ENCODE results near the gene GPR141.

GPR141 gene

GRCh38 chr7:37660614-37661013, 23.0 kb upstream of the GPR141 start:
- H2BK120ac ChIP-seq (ENCODE audit: insufficient read depth, low read length, poor library complexity) = no peak overlapping the region
- no peak overlapping the region for H2AFZ ChIP-seq (ENCODE audit: insufficient read depth, low read length, poor library complexity)
- H3K14ac ChIP-seq (ENCODE audit: low read length) = no peak overlapping the region
- H3K23ac ChIP-seq (ENCODE audit: low read length) = no peak overlapping the region
- H3K4me2 ChIP-seq (ENCODE audit: low read length) = no peak overlapping the region
- H3K4ac ChIP-seq (ENCODE audit: low read depth, low read length) = no peak overlapping the region
- no peak overlapping the region for H2BK5ac ChIP-seq (ENCODE audit: low read depth, low read length, poor library complexity)
- no peak overlapping the region for H3K9ac ChIP-seq (ENCODE audit: low read length)
- no peak overlapping the region for H2AK5ac ChIP-seq (ENCODE audit: low read length)
- no peaks in the 10 kb centered on the region for H3K79me2 ChIP-seq (ENCODE audit: control insufficient read depth, insufficient read depth, low read length, poor library complexity)
- peak; percentile 31 to 62 for DNase-seq
- no peaks in the 10 kb centered on the region for H3K9me3 ChIP-seq (ENCODE audit: insufficient read depth, low read depth, low read length)
- H3K79me1 ChIP-seq (ENCODE audit: low read length) = no peaks in the 10 kb centered on the region
- H3K27ac ChIP-seq (ENCODE audit: low read depth, low read length) = no peak overlapping the region
- H3K27me3 ChIP-seq (ENCODE audit: insufficient read depth, low read length) = no peaks in the 10 kb centered on the region
- WGBS (ENCODE audit: extremely low coverage, insufficient coverage, insufficient read length) = no CpG with 5 or more reads among the region's 4 CpGs
- no peak overlapping the region for H4K12ac ChIP-seq (ENCODE audit: low read depth, low read length)
- no peak overlapping the region for H2BK12ac ChIP-seq (ENCODE audit: low read length)
- H3K4me3 ChIP-seq (ENCODE audit: low read depth, low read length) = no peak overlapping the region
- H3K4me1 ChIP-seq (ENCODE audit: control insufficient read depth in 1 of 2, insufficient read depth in 2 of 2, low read length in 2 of 2) = peaks cover 0 to 5% of the 10 kb centered on the region in 2 experiments
- H4K91ac ChIP-seq (ENCODE audit: low read depth, low read length) = no peak overlapping the region
- no peak overlapping the region for H3K18ac ChIP-seq (ENCODE audit: low read length)
- no peaks in the 10 kb centered on the region for H3K36me3 ChIP-seq (ENCODE audit: control insufficient read depth in 1 of 2, insufficient read depth in 2 of 2, low read length in 2 of 2)
- H4K8ac ChIP-seq (ENCODE audit: low read depth, low read length) = no peak overlapping the region

GRCh38 chr7:37663693-37664092, 19.9 kb upstream of the GPR141 start:
- H3K36me3 ChIP-seq (ENCODE audit: control insufficient read depth in 1 of 2, insufficient read depth in 2 of 2, low read length in 2 of 2) = no peaks in the 10 kb centered on the region
- H3K4me1 ChIP-seq (ENCODE audit: control insufficient read depth in 1 of 2, insufficient read depth in 2 of 2, low read length in 2 of 2) = peaks cover 0 to 5% of the 10 kb centered on the region in 2 experiments
- no peak overlapping the region for H3K27ac ChIP-seq (ENCODE audit: low read depth, low read length)
- DNase-seq = no peak
- H2BK12ac ChIP-seq (ENCODE audit: low read length) = no peak overlapping the region
- WGBS (ENCODE audit: extremely low coverage, insufficient coverage, insufficient read length) = no CpG with 5 or more reads among the region's 4 CpGs
- no peak overlapping the region for H3K18ac ChIP-seq (ENCODE audit: low read length)
- H2AK5ac ChIP-seq (ENCODE audit: low read length) = no peak overlapping the region
- no peak overlapping the region for H3K4me2 ChIP-seq (ENCODE audit: low read length)
- no peak overlapping the region for H3K9ac ChIP-seq (ENCODE audit: low read length)
- H4K12ac ChIP-seq (ENCODE audit: low read depth, low read length) = no peak overlapping the region
- no peaks in the 10 kb centered on the region for H3K79me2 ChIP-seq (ENCODE audit: control insufficient read depth, insufficient read depth, low read length, poor library complexity)
- H2AFZ ChIP-seq (ENCODE audit: insufficient read depth, low read length, poor library complexity) = no peak overlapping the region
- no peak overlapping the region for H3K4ac ChIP-seq (ENCODE audit: low read depth, low read length)
- H4K91ac ChIP-seq (ENCODE audit: low read depth, low read length) = no peak overlapping the region
- no peak overlapping the region for H2BK120ac ChIP-seq (ENCODE audit: insufficient read depth, low read length, poor library complexity)
- H3K9me3 ChIP-seq (ENCODE audit: insufficient read depth, low read depth, low read length) = no peaks in the 10 kb centered on the region
- H3K14ac ChIP-seq (ENCODE audit: low read length) = no peak overlapping the region
- H3K4me3 ChIP-seq (ENCODE audit: low read depth, low read length) = no peak overlapping the region
- H2BK5ac ChIP-seq (ENCODE audit: low read depth, low read length, poor library complexity) = no peak overlapping the region
- no peaks in the 10 kb centered on the region for H3K79me1 ChIP-seq (ENCODE audit: low read length)
- no peak overlapping the region for H3K23ac ChIP-seq (ENCODE audit: low read length)
- H4K8ac ChIP-seq (ENCODE audit: low read depth, low read length) = no peak overlapping the region
- no peaks in the 10 kb centered on the region for H3K27me3 ChIP-seq (ENCODE audit: insufficient read depth, low read length)

- no peak overlapping the region for H3K4ac ChIP-seq (ENCODE audit: low read depth, low read length)
- no peak overlapping the region for H2BK5ac ChIP-seq (ENCODE audit: low read depth, low read length, poor library complexity)
- H4K91ac ChIP-seq (ENCODE audit: low read depth, low read length) = no peak overlapping the region
- no peak overlapping the region for H3K4me3 ChIP-seq (ENCODE audit: low read depth, low read length)
- no peaks in the 10 kb centered on the region for H3K79me1 ChIP-seq (ENCODE audit: low read length)
- no peak overlapping the region for H3K14ac ChIP-seq (ENCODE audit: low read length)
- H3K23ac ChIP-seq (ENCODE audit: low read length) = no peak overlapping the region
- H2AFZ ChIP-seq (ENCODE audit: insufficient read depth, low read length, poor library complexity) = no peak overlapping the region
- H2BK120ac ChIP-seq (ENCODE audit: insufficient read depth, low read length, poor library complexity) = no peak overlapping the region
- H3K9me3 ChIP-seq (ENCODE audit: insufficient read depth, low read depth, low read length) = no peaks in the 10 kb centered on the region
- no peak overlapping the region for H3K4me2 ChIP-seq (ENCODE audit: low read length)
- DNase-seq = no peak
- no peak overlapping the region for H2BK12ac ChIP-seq (ENCODE audit: low read length)
- peaks cover 0 to 3% of the 10 kb centered on the region in 2 experiments for H3K4me1 ChIP-seq (ENCODE audit: control insufficient read depth in 1 of 2, insufficient read depth in 2 of 2, low read length in 2 of 2)
- no peaks in the 10 kb centered on the region for H3K27me3 ChIP-seq (ENCODE audit: insufficient read depth, low read length)
- H3K36me3 ChIP-seq (ENCODE audit: control insufficient read depth in 1 of 2, insufficient read depth in 2 of 2, low read length in 2 of 2) = no peaks in the 10 kb centered on the region
- no CpG with 5 or more reads among the region's 6 CpGs for WGBS (ENCODE audit: extremely low coverage, insufficient coverage, insufficient read length)
- H4K12ac ChIP-seq (ENCODE audit: low read depth, low read length) = no peak overlapping the region
- H3K27ac ChIP-seq (ENCODE audit: low read depth, low read length) = no peak overlapping the region
- no peak overlapping the region for H2AK5ac ChIP-seq (ENCODE audit: low read length)
- no peak overlapping the region for H3K9ac ChIP-seq (ENCODE audit: low read length)
- H3K18ac ChIP-seq (ENCODE audit: low read length) = no peak overlapping the region
- H4K8ac ChIP-seq (ENCODE audit: low read depth, low read length) = no peak overlapping the region
- H3K79me2 ChIP-seq (ENCODE audit: control insufficient read depth, insufficient read depth, low read length, poor library complexity) = no peaks in the 10 kb centered on the region
Observed at GRCh38 chr7:37665352-37666022, 18.1 kb upstream of the GPR141 start.

- H2BK5ac ChIP-seq (ENCODE audit: low read depth, low read length, poor library complexity) = no peak overlapping the region
- H3K36me3 ChIP-seq (ENCODE audit: control insufficient read depth in 1 of 2, insufficient read depth in 2 of 2, low read length in 2 of 2) = no peaks in the 10 kb centered on the region
- H3K18ac ChIP-seq (ENCODE audit: low read length) = no peak overlapping the region
- H2AK5ac ChIP-seq (ENCODE audit: low read length) = no peak overlapping the region
- H3K9ac ChIP-seq (ENCODE audit: low read length) = no peak overlapping the region
- no peak overlapping the region for H2BK120ac ChIP-seq (ENCODE audit: insufficient read depth, low read length, poor library complexity)
- no peaks in the 10 kb centered on the region for H3K79me1 ChIP-seq (ENCODE audit: low read length)
- no peak overlapping the region for H3K23ac ChIP-seq (ENCODE audit: low read length)
- no peak overlapping the region for H4K12ac ChIP-seq (ENCODE audit: low read depth, low read length)
- H4K8ac ChIP-seq (ENCODE audit: low read depth, low read length) = no peak overlapping the region
- WGBS (ENCODE audit: extremely low coverage, insufficient coverage, insufficient read length) = no CpG with 5 or more reads among the region's 8 CpGs
- no peak overlapping the region for H2BK12ac ChIP-seq (ENCODE audit: low read length)
- H3K4me1 ChIP-seq (ENCODE audit: control insufficient read depth in 1 of 2, insufficient read depth in 2 of 2, low read length in 2 of 2) = peaks cover 0 to 2% of the 10 kb centered on the region in 2 experiments
- no peak overlapping the region for H3K14ac ChIP-seq (ENCODE audit: low read length)
- H3K27me3 ChIP-seq (ENCODE audit: insufficient read depth, low read length) = no peaks in the 10 kb centered on the region
- no peak overlapping the region for H4K91ac ChIP-seq (ENCODE audit: low read depth, low read length)
- no peak overlapping the region for H3K27ac ChIP-seq (ENCODE audit: low read depth, low read length)
- no peak overlapping the region for H3K4ac ChIP-seq (ENCODE audit: low read depth, low read length)
- H3K79me2 ChIP-seq (ENCODE audit: control insufficient read depth, insufficient read depth, low read length, poor library complexity) = no peaks in the 10 kb centered on the region
- DNase-seq = peak; percentile 68 to 97
- no peak overlapping the region for H3K4me3 ChIP-seq (ENCODE audit: low read depth, low read length)
- H3K4me2 ChIP-seq (ENCODE audit: low read length) = no peak overlapping the region
- no peaks in the 10 kb centered on the region for H3K9me3 ChIP-seq (ENCODE audit: insufficient read depth, low read depth, low read length)
- no peak overlapping the region for H2AFZ ChIP-seq (ENCODE audit: insufficient read depth, low read length, poor library complexity)
Observed at GRCh38 chr7:37666026-37666799, 17.4 kb upstream of the GPR141 start.
